SK-N-SH (cell line): ENCODE data around the gene SEMA4B. TPM values are rescaled to one million over a fixed set of nuclear protein-coding genes. Genes with fewer than 3 reads are reported as not detected.

Experiments used
- CTCF ChIA-PET: fragments of 300-600, 350-600 bp; formaldehyde crosslinking; extraction: SDS; loops from one replicate; lab custom pipeline; 2021; lab: Yijun Ruan, JAX
- POLR2A ChIA-PET: fragments of 350-600 bp; sonication (Branson Sonifier 250); formaldehyde crosslinking; extraction: SDS; loops from one replicate; lab custom pipeline; 2020; ENCODE audit warnings: antibody characterized with exemption, inconsistent platforms; lab: Yijun Ruan, JAX
- DNase-seq: peaks from one replicate; pipeline ENCODE4 v3.0.0; 2012
- H2AFZ ChIP-seq: fragments of 200-600 bp; sonication (generic); 2 replicates; pipeline ENCODE4 v1.8.1; 2016; ENCODE audit warnings: antibody characterized with exemption, mild to moderate bottlenecking, low read depth
- H3F3A ChIP-seq: fragments of 200-600 bp; sonication (generic); replicated peaks from 2 replicates; pipeline ENCODE3; 2016; ENCODE audit warnings: antibody characterized with exemption, mild to moderate bottlenecking; ENCODE audit not compliant: insufficient read depth
- H3K27ac ChIP-seq, 2 experiments: fragments of 200-500 bp in 1 of 2; fragments of 200-600 bp in 1 of 2; sonication (Bioruptor generic) in 1 of 2; sonication (generic), shearing (Covaris generic) in 1 of 2; 2 replicates each; pipeline versions ENCODE4 v1.5.1 to v1.6.1; 2014 to 2016; ENCODE audit warnings: low read depth in 2 of 2, inconsistent platforms in 1 of 2, low read length in 1 of 2, mild to moderate bottlenecking in 1 of 2, mixed read lengths in 1 of 2
- H3K27me3 ChIP-seq: fragments of 200-600 bp; sonication (generic), shearing (Covaris generic); 2 replicates; pipeline ENCODE4 v1.6.1; 2016; ENCODE audit warnings: mixed run types; ENCODE audit not compliant: insufficient read depth
- H3K36me3 ChIP-seq, 2 experiments: fragments of 200-500 bp in 1 of 2; fragments of 200-600 bp in 1 of 2; sonication (Bioruptor generic) in 1 of 2; sonication (generic) in 1 of 2; replicated peaks in 1 of 2; 2 replicates each; pipeline versions ENCODE3 to v1.5.1; 2014 to 2016; ENCODE audit warnings: low read length in 1 of 2, mild to moderate bottlenecking in 1 of 2; ENCODE audit not compliant: insufficient read depth in 2 of 2, control insufficient read depth in 1 of 2
- H3K4me1 ChIP-seq, 2 experiments: fragments of 200-500 bp in 1 of 2; fragments of 200-600 bp in 1 of 2; sonication (Bioruptor generic) in 1 of 2; sonication (generic), shearing (Covaris generic) in 1 of 2; 2 replicates each; pipeline versions ENCODE4 v1.5.1 to v1.6.1; 2014 to 2016; ENCODE audit warnings: low read depth in 1 of 2, low read length in 1 of 2, mixed run types in 1 of 2; ENCODE audit not compliant: insufficient read depth in 2 of 2, control insufficient read depth in 1 of 2
- H3K4me2 ChIP-seq: fragments of 200-600 bp; sonication (generic), shearing (Covaris generic); 2 replicates; pipeline ENCODE4 v1.6.1; 2017; ENCODE audit warnings: mixed run types
- H3K4me3 ChIP-seq, 2 experiments: fragments of 200-500 bp in 1 of 2; fragments of 200-600 bp in 1 of 2; sonication (Bioruptor generic) in 1 of 2; sonication (generic), shearing (Covaris generic) in 1 of 2; 2 replicates each; pipeline versions ENCODE4 v1.5.1 to v1.8.1; 2014 to 2016; ENCODE audit warnings: low read depth in 2 of 2, inconsistent platforms in 1 of 2, low read length in 1 of 2, mild to moderate bottlenecking in 1 of 2, mixed read lengths in 1 of 2, moderate library complexity in 1 of 2
- H3K79me2 ChIP-seq: fragments of 200-600 bp; sonication (generic); 2 replicates; pipeline ENCODE4 v1.8.1; 2017; ENCODE audit warnings: mild to moderate bottlenecking; ENCODE audit not compliant: insufficient read depth
- H3K9ac ChIP-seq: fragments of 200-600 bp; sonication (generic); 2 replicates; pipeline ENCODE4 v1.6.1; 2017; ENCODE audit warnings: mixed run types
- H3K9me2 ChIP-seq: fragments of 200-600 bp; sonication (generic); 2 replicates; pipeline ENCODE4 v1.6.1; 2017; ENCODE audit warnings: mixed run types
- H3K9me3 ChIP-seq: fragments of 200-600 bp; sonication (generic); 2 replicates; pipeline ENCODE4 v1.6.1; 2017; ENCODE audit warnings: mixed run types, mild to moderate bottlenecking, moderate library complexity
- H4K20me1 ChIP-seq: fragments of 200-600 bp; sonication (generic); 2 replicates; pipeline ENCODE4 v1.6.1; 2017; ENCODE audit warnings: mild to moderate bottlenecking, mixed run types; ENCODE audit not compliant: insufficient read depth
- CHD2 ChIP-seq: fragments of 150-350 bp; IDR thresholded peaks from 2 replicates; pipeline ENCODE4 v1.6.1; 2018; ENCODE audit warnings: low read length; ENCODE audit not compliant: partially characterized antibody
- EZH2phosphoT487 ChIP-seq: fragments of 200-600 bp; sonication (generic); IDR thresholded peaks from 2 replicates; pipeline ENCODE4 v1.6.1; 2017; ENCODE audit warnings: low read depth, mixed run types, mild to moderate bottlenecking, antibody characterized with exemption, moderate library complexity, borderline replicate concordance
- JUND ChIP-seq: IDR thresholded peaks from 2 replicates; pipeline ENCODE4 v1.4.0; 2012
- MXI1 ChIP-seq: IDR thresholded peaks from 2 replicates; pipeline ENCODE4 v1.6.1; 2012; ENCODE audit warnings: mild to moderate bottlenecking, low read depth, low read length, improper control_type of control experiment
- NFIC ChIP-seq: IDR thresholded peaks from 2 replicates; pipeline ENCODE4 v1.4.0; 2012; ENCODE audit warnings: borderline replicate concordance
- NRF1 ChIP-seq: IDR thresholded peaks from 2 replicates; pipeline ENCODE4 v1.6.1; 2012; ENCODE audit warnings: low read depth, mild to moderate bottlenecking, low read length
- PBX3 ChIP-seq: IDR thresholded peaks from 2 replicates; pipeline ENCODE4; 2012
- POLR2AphosphoS5 ChIP-seq: IDR thresholded peaks from 2 replicates; pipeline ENCODE4 v1.6.1; 2012; ENCODE audit warnings: low read depth, low read length
- RAD21 ChIP-seq: IDR thresholded peaks from 2 replicates; pipeline ENCODE4 v1.6.1; 2012; ENCODE audit warnings: mild to moderate bottlenecking, low read length
- RFX5 ChIP-seq: IDR thresholded peaks from 2 replicates; pipeline ENCODE4 v1.6.1; 2012; ENCODE audit warnings: mild to moderate bottlenecking, improper control_type of control experiment, low read length
- RXRA ChIP-seq: IDR thresholded peaks from 2 replicates; pipeline ENCODE4 v1.4.0; 2012; ENCODE audit warnings: low read depth, mild to moderate bottlenecking, borderline replicate concordance
- SMC3 ChIP-seq: IDR thresholded peaks from 2 replicates; pipeline ENCODE4 v1.6.1; 2012; ENCODE audit warnings: low read depth, low read length, improper control_type of control experiment
- TAF1 ChIP-seq: IDR thresholded peaks from 2 replicates; pipeline ENCODE4 v1.6.1; 2012; ENCODE audit warnings: low read depth, mild to moderate bottlenecking, low read length, moderate library complexity, borderline replicate concordance
- TEAD4 ChIP-seq: IDR thresholded peaks from 2 replicates; pipeline ENCODE4 v1.4.0; 2012; ENCODE audit warnings: mild to moderate bottlenecking, borderline replicate concordance; ENCODE audit not compliant: insufficient read depth
- USF2 ChIP-seq: fragments of 150-350 bp; IDR thresholded peaks from 2 replicates; pipeline ENCODE4 v1.6.1; 2017; ENCODE audit warnings: antibody characterized with exemption, low read length, low read depth, borderline replicate concordance
- YY1 ChIP-seq: IDR thresholded peaks from 2 replicates; pipeline ENCODE4 v1.4.0; 2012; ENCODE audit warnings: low read depth, mild to moderate bottlenecking
- WGBS: methylation state at CpG from one replicate; pipeline ENCODE4 v1.1.6; 2017; ENCODE audit warnings: low lambda C conversion rate; 5-methylcytosine and 5-hydroxymethylcytosine counted together
- polyA plus RNA-seq, 3 experiments: library from polyadenylated mRNA; depleted of rRNA; stranded (reverse); fragments of >200 nt; gene quantifications; 2 replicates each; pipeline ENCODE4 v1.2.3, GENCODE V29; 2012
- TF ChIP-seq, protein P1 (sequence below): IDR thresholded peaks from 2 replicates; pipeline ENCODE4 v1.4.0; 2012; ENCODE audit warnings: low read depth, borderline replicate concordance

Gene SEMA4B
- polyA plus RNA-seq, 1 of the 3 experiments (the other 2 are of a cell fraction): 38.9 TPM

GRCh38 chr15:90202929-90203328, 1.8 kb downstream of the SEMA4B start:
- H3K36me3 ChIP-seq: peaks cover 0 to 11% of the 10 kb centered on the region in 2 experiments
- POLR2A ChIA-PET: interaction anchor here (0.5 to 4.2 kb wide), 2 partner anchors 11 to 112 kb away, joined by 6 to 35 read pairs; no protein-coding TSS in a partner anchor
- CTCF ChIA-PET: interaction anchor here (1.4 to 9.0 kb wide), 6 partner anchors 11 to 88 kb away, joined by 3 to 74 read pairs (median 14); partner anchors contain the start of gene CIB1
- peaks cover 5% of the 10 kb centered on the region for H3F3A ChIP-seq
- 96% methylated on average over 4 of the region's 4 CpGs for WGBS
- 0 out of 2 replicates have a peak overlapping the region, but pooled peaks have one; percentile 79 for H3K9ac ChIP-seq
- peaks cover 45% of the 10 kb centered on the region for H3K79me2 ChIP-seq
- DNase-seq: no peak
- H3K4me1 ChIP-seq: peaks cover 3 to 50% of the 10 kb centered on the region in 2 experiments; a peak in 2 of 4 replicates
- peak overlapping the region; percentile 86 to 96 for H3K4me3 ChIP-seq
- no peak for TF ChIP-seq NFIC
- no peak for TF ChIP-seq RAD21
- TF ChIP-seq CHD2: no peak
- TF ChIP-seq NRF1: no peak
- TF ChIP-seq SMC3: no peak
- TF ChIP-seq RFX5: no peak
- no peak for TF ChIP-seq TAF1
- TF ChIP-seq USF2: no peak
- TF ChIP-seq EZH2phosphoT487: no peak
- no peak for TF ChIP-seq YY1
- no peak for TF ChIP-seq MXI1
- no peak for TF ChIP-seq TEAD4
- no peak for TF ChIP-seq POLR2AphosphoS5
- no peak for TF ChIP-seq PBX3
- TF ChIP-seq, protein P1, sequence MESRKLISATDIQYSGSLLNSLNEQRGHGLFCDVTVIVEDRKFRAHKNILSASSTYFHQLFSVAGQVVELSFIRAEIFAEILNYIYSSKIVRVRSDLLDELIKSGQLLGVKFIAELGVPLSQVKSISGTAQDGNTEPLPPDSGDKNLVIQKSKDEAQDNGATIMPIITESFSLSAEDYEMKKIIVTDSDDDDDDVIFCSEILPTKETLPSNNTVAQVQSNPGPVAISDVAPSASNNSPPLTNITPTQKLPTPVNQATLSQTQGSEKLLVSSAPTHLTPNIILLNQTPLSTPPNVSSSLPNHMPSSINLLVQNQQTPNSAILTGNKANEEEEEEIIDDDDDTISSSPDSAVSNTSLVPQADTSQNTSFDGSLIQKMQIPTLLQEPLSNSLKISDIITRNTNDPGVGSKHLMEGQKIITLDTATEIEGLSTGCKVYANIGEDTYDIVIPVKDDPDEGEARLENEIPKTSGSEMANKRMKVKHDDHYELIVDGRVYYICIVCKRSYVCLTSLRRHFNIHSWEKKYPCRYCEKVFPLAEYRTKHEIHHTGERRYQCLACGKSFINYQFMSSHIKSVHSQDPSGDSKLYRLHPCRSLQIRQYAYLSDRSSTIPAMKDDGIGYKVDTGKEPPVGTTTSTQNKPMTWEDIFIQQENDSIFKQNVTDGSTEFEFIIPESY: no peak
- TF ChIP-seq RXRA: no peak
- no peak for TF ChIP-seq JUND
- 0 out of 2 replicates have a peak, but pooled peaks cover 4% of the 10 kb centered on the region for H4K20me1 ChIP-seq
- peak overlapping the region; percentile 100 for H3K4me2 ChIP-seq
- no peak overlapping the region for H3K27ac ChIP-seq
- H2AFZ ChIP-seq: no peak overlapping the region
- H3K27me3 ChIP-seq: no peaks in the 10 kb centered on the region
- H3K9me2 ChIP-seq: no peaks in the 10 kb centered on the region
- no peaks in the 10 kb centered on the region for H3K9me3 ChIP-seq
